Nephron (organoid): ENCODE data around the gene COL1A2.

Experiments used
- H3K27ac Mint-ChIP-seq, 3 experiments: 2 replicates each; pipeline ENCODE4 v1.8.0; 2020; ENCODE audit warnings: mixed read lengths in 3 of 3, mild to moderate bottlenecking in 2 of 3, moderate library complexity in 1 of 3
- H3K27me3 Mint-ChIP-seq: 2 replicates; pipeline ENCODE4 v1.8.0; 2021; ENCODE audit warnings: low read depth, mild to moderate bottlenecking, moderate library complexity, mixed read lengths
- H3K36me3 Mint-ChIP-seq: 2 replicates; pipeline ENCODE4 v1.8.0; 2020; ENCODE audit warnings: low read depth, mixed read lengths
- H3K4me1 Mint-ChIP-seq: 2 replicates; pipeline ENCODE4 v1.8.0; 2020; ENCODE audit warnings: mixed read lengths
- H3K4me3 Mint-ChIP-seq, 3 experiments: 2 replicates each; pipeline ENCODE4 v1.8.0; 2020; ENCODE audit warnings: mild to moderate bottlenecking in 3 of 3, mixed read lengths in 3 of 3, moderate library complexity in 2 of 3
- H3K9me3 Mint-ChIP-seq: 2 replicates; pipeline ENCODE4 v1.8.0; 2020; ENCODE audit warnings: mixed read lengths
- CTCF ChIP-seq, 3 experiments: fragments of 200-600 bp; sonication (generic); IDR thresholded peaks; one replicate each; pipeline ENCODE4 v1.5.0; 2021; ENCODE audit warnings: antibody characterized with exemption in 3 of 3; ENCODE audit not compliant: unreplicated experiment in 3 of 3

COL1A2 gene

GRCh38 chr7:94445696-94446194 lies 51.0 kb downstream of the COL1A2 start:
- Mint-ChIP-seq H3K36me3 (no peaks in the 10 kb centered on the region), H3K9me3 (peaks cover 3% of the 10 kb centered on the region), H3K27me3 (no peaks in the 10 kb centered on the region), H3K4me1 (peaks cover 50% of the 10 kb centered on the region), H3K27ac (peak overlapping the region; percentile 5 to 91 (median 8)), H3K4me3 (no peak overlapping the region)
- TF ChIP-seq CTCF (IDR thresholded peaks at IDR 0.05; ENCODE audit: unreplicated experiment in 3 of 3), result no peak

GRCh38 chr7:94446308-94446707 lies 51.6 kb downstream of the COL1A2 start:
- Mint-ChIP-seq H3K36me3 (no peaks in the 10 kb centered on the region), H3K4me1 (peaks cover 53% of the 10 kb centered on the region), H3K27ac (peak overlapping the region in 1 of 3 experiments; percentile 91), H3K27me3 (no peaks in the 10 kb centered on the region), H3K4me3 (no peak overlapping the region), H3K9me3 (peaks cover 3% of the 10 kb centered on the region)
- TF ChIP-seq CTCF (IDR thresholded peaks at IDR 0.05; ENCODE audit: unreplicated experiment in 3 of 3), result no peak

- Mint-ChIP-seq H3K9me3 (peaks cover 3% of the 10 kb centered on the region), H3K4me1 (peaks cover 59% of the 10 kb centered on the region), H3K4me3 (no peak overlapping the region), H3K36me3 (no peaks in the 10 kb centered on the region), H3K27me3 (no peaks in the 10 kb centered on the region), H3K27ac (peak overlapping the region; percentile 72 to 91 (median 75))
- peak; percentile 42 to 71 (median 56) for TF ChIP-seq CTCF (IDR thresholded peaks at IDR 0.05; ENCODE audit: unreplicated experiment in 3 of 3)
These were observed 54.5 kb downstream of the COL1A2 start for GRCh38 chr7:94449151-94449725.

- H3K4me3 Mint-ChIP-seq, result no peak overlapping the region
- no peaks in the 10 kb centered on the region for H3K36me3 Mint-ChIP-seq
- H3K27ac Mint-ChIP-seq, result peak overlapping the region; percentile 44 to 75 (median 68)
- H3K4me1 Mint-ChIP-seq, result peaks cover 50% of the 10 kb centered on the region
- H3K9me3 Mint-ChIP-seq, result no peaks in the 10 kb centered on the region
- no peaks in the 10 kb centered on the region for H3K27me3 Mint-ChIP-seq
- TF ChIP-seq CTCF (IDR thresholded peaks at IDR 0.05; ENCODE audit: unreplicated experiment in 3 of 3), result no peak
These were observed 55.5 kb downstream of the COL1A2 start for GRCh38 chr7:94450044-94450697.

GRCh38 chr7:94451187-94451586 lies 56.5 kb downstream of the COL1A2 start:
- H3K4me1 Mint-ChIP-seq, result peaks cover 43% of the 10 kb centered on the region

More at GRCh38 chr7:94451187-94451586, 56.5 kb downstream of the COL1A2 start:
- no peak for TF ChIP-seq CTCF (IDR thresholded peaks at IDR 0.05; ENCODE audit: unreplicated experiment in 3 of 3)
- Mint-ChIP-seq H3K9me3 (no peaks in the 10 kb centered on the region), H3K36me3 (no peaks in the 10 kb centered on the region), H3K4me3 (peak overlapping the region in 1 of 3 experiments; percentile 38), H3K27ac (peak overlapping the region; percentile 44 to 75 (median 54)), H3K27me3 (no peaks in the 10 kb centered on the region)
